K562 (cell line): ENCODE measurements around the gene ALX3. TPM values are rescaled to one million over a fixed set of nuclear protein-coding genes. Genes with fewer than 3 reads are reported as not detected.

Experiments
- ATAC-seq: fragments of 200-7000 bp; cut with Tn5 transposase; 3 replicates; pipeline ENCODE4 v1.9.1; 2020; ENCODE audit warnings: moderate library complexity
- BruUV-seq: library from RNA; stranded (reverse); fragments of 400-500 nt; replicated peaks from 2 replicates; lab custom pipeline; 2021; lab: Mats Ljungman, UMichigan
- CTCF ChIA-PET: fragments of 300-600 bp; formaldehyde crosslinking; extraction: SDS; loops from one replicate; lab custom pipeline; 2021; ENCODE audit warnings: low intra/inter-chr PET ratio; lab: Yijun Ruan, JAX
- POLR2A ChIA-PET: fragments of 300-600, 350-650 bp; sonication (Branson Sonifier 250); formaldehyde crosslinking; extraction: SDS; loops from one replicate; lab custom pipeline; 2021; ENCODE audit warnings: antibody characterized with exemption, inconsistent platforms; lab: Yijun Ruan, JAX
- DNase-seq, 4 experiments: peaks; one replicate each; pipeline versions ENCODE4 v3.0.0 to v3.0.0-alpha.2; 2011 to 2018; ENCODE audit warnings: low spot score in 3 of 4, mixed read lengths in 3 of 4; ENCODE audit errors: extremely low read depth in 1 of 4
- FAIRE-seq: peaks from 2 replicates; lab custom pipeline; 2011; peaks lifted over from hg19 to GRCh38; lab: Jason Lieb, UNC
- H2AFZ ChIP-seq: 2 replicates; pipeline ENCODE4 v1.6.0; 2011; ENCODE audit warnings: low read depth, low read length, control low read depth, inconsistent platforms
- H3K27ac ChIP-seq: fragments of 200-600 bp; 3 replicates; pipeline ENCODE4 v1.8.0; 2011; ENCODE audit warnings: low read depth, mild to moderate bottlenecking, control low read depth, inconsistent platforms, low read length, moderate library complexity, mixed read lengths; ENCODE audit errors: extremely low read depth
- H3K27me3 ChIP-seq, 2 experiments: fragments of 300-600 bp in 1 of 2; 2 replicates in 1 of 2; 3 replicates in 1 of 2; pipeline versions ENCODE4 v1.6.0 to v1.8.0; 2011; ENCODE audit warnings: inconsistent platforms in 2 of 2, low read length in 2 of 2, mild to moderate bottlenecking in 1 of 2, mixed read lengths in 1 of 2, moderate library complexity in 1 of 2; ENCODE audit not compliant: control insufficient read depth in 2 of 2, insufficient read depth in 2 of 2
- H3K36me3 ChIP-seq: fragments of 300-600 bp; 3 replicates; pipeline ENCODE4 v1.8.0; 2011; ENCODE audit warnings: mild to moderate bottlenecking, low read length, inconsistent platforms; ENCODE audit not compliant: control insufficient read depth, insufficient read depth
- H3K4me1 ChIP-seq, 2 experiments: fragments of 200-600 bp in 1 of 2; replicated peaks in 1 of 2; 2 replicates in 1 of 2; 3 replicates in 1 of 2; pipeline versions ENCODE4 v1.5.1 to v1.8.0; 2011; ENCODE audit warnings: inconsistent platforms in 2 of 2, low read length in 2 of 2, mild to moderate bottlenecking in 1 of 2, mixed read lengths in 1 of 2, moderate library complexity in 1 of 2; ENCODE audit not compliant: control insufficient read depth in 2 of 2, insufficient read depth in 2 of 2
- H3K4me2 ChIP-seq: 2 replicates; pipeline ENCODE4 v1.6.1; 2011; ENCODE audit warnings: low read length, control low read depth, inconsistent platforms, mixed read lengths; ENCODE audit not compliant: insufficient read depth
- H3K4me3 ChIP-seq: fragments of 200-600 bp; sonication (generic), shearing (Covaris generic); 2 replicates; pipeline ENCODE4 v1.5.1; 2016; ENCODE audit warnings: control low read depth, inconsistent platforms
- H3K79me2 ChIP-seq: fragments of 200-600 bp; 3 replicates; pipeline ENCODE4 v1.8.0; 2011; ENCODE audit warnings: low read length, inconsistent platforms; ENCODE audit not compliant: control insufficient read depth, insufficient read depth
- H3K9ac ChIP-seq, 2 experiments: 2 replicates each; pipeline versions ENCODE4 v1.6.0 to v1.6.1; 2011; ENCODE audit warnings: low read depth in 2 of 2, low read length in 2 of 2, control low read depth in 1 of 2, inconsistent platforms in 1 of 2, mild to moderate bottlenecking in 1 of 2, mixed read lengths in 1 of 2; ENCODE audit not compliant: insufficient read depth in 1 of 2
- H3K9me1 ChIP-seq: one replicate; pipeline ENCODE4 v1.6.0; 2011; ENCODE audit warnings: inconsistent platforms, mild to moderate bottlenecking, low read length, moderate library complexity; ENCODE audit not compliant: control insufficient read depth, insufficient read depth
- H3K9me3 ChIP-seq: replicated peaks from 2 replicates; pipeline ENCODE4 v1.5.1; 2011; ENCODE audit warnings: low read depth, low read length, inconsistent platforms; ENCODE audit not compliant: control insufficient read depth, insufficient read depth
- H4K20me1 ChIP-seq: replicated peaks from 2 replicates; pipeline ENCODE4 v1.6.1; 2011; ENCODE audit warnings: low read length, inconsistent platforms, mixed read lengths; ENCODE audit not compliant: control insufficient read depth, insufficient read depth
- CBX8 ChIP-seq: fragments of 200-600 bp; sonication (generic); IDR thresholded peaks from 2 replicates; pipeline ENCODE4 v1.6.1; 2012; ENCODE audit warnings: borderline replicate concordance, mixed run types, low read depth, mild to moderate bottlenecking, moderate library complexity, mixed read lengths, low read length, control low read depth, inconsistent platforms; ENCODE audit not compliant: poor library complexity, severe bottlenecking; ENCODE audit errors: extremely low read depth
- GTF2E2 ChIP-seq: fragments of 200-800 bp; sonication (Bioruptor generic); IDR thresholded peaks from 2 replicates; pipeline ENCODE4 v1.6.1; 2016; ENCODE audit warnings: missing genetic modification characterization, missing compliant biosample characterization
- HDAC2 ChIP-seq: fragments of 450-650 bp; IDR thresholded peaks from 2 replicates; pipeline ENCODE4 v1.6.1; 2016; ENCODE audit warnings: mild to moderate bottlenecking
- KAT8 ChIP-seq: fragments of 450-650 bp; IDR thresholded peaks from 2 replicates; pipeline ENCODE4 v1.6.1; 2016; ENCODE audit warnings: low read depth, mild to moderate bottlenecking
- MIER1 ChIP-seq: fragments of 450-650 bp; IDR thresholded peaks from 2 replicates; pipeline ENCODE4 v1.6.1; 2016; ENCODE audit warnings: antibody characterized with exemption, mild to moderate bottlenecking, low read depth
- NEUROD1 ChIP-seq: fragments of 150-350 bp; IDR thresholded peaks from 2 replicates; pipeline ENCODE4 v1.6.1; 2014; ENCODE audit warnings: borderline replicate concordance, low read length, low read depth; ENCODE audit not compliant: partially characterized antibody
- PRPF4 ChIP-seq: fragments of 200-400 bp; formaldehyde crosslinking; IDR thresholded peaks from one replicate; pipeline ENCODE4 v1.6.1; 2017; ENCODE audit warnings: low read length, low read depth, mild to moderate bottlenecking; ENCODE audit not compliant: insufficient read depth, poor library complexity, severe bottlenecking
- PURB ChIP-seq: sonication (generic); formaldehyde crosslinking; IDR thresholded peaks from 2 replicates; pipeline ENCODE4 v1.9.0; 2021; ENCODE audit warnings: low read depth, mild to moderate bottlenecking, missing genetic modification reagents
- RBM25 ChIP-seq: fragments of 200-400 bp; formaldehyde crosslinking; IDR thresholded peaks from 2 replicates; pipeline ENCODE4 v1.6.1; 2018; ENCODE audit warnings: low read length, low read depth, moderate library complexity; ENCODE audit not compliant: severe bottlenecking
- RHOXF2B ChIP-seq: fragments of 250-450 bp; sonication (Bioruptor Pico); conservative IDR thresholded peaks from 2 replicates; pipeline ENCODE4 v1.5.1; 2021
- SAP30 ChIP-seq: fragments of 200-600 bp; sonication (generic); IDR thresholded peaks from 2 replicates; pipeline ENCODE4 v1.6.1; 2012; ENCODE audit warnings: borderline replicate concordance, low read depth, mild to moderate bottlenecking, moderate library complexity, low read length, control low read depth, inconsistent platforms; ENCODE audit not compliant: insufficient read depth, poor library complexity, severe bottlenecking
- SMARCA4 ChIP-seq: fragments of 450-650 bp; IDR thresholded peaks from 2 replicates; pipeline ENCODE4 v1.6.1; 2016
- ZNF134 ChIP-seq: fragments of 250-450 bp; sonication (Bioruptor Pico); conservative IDR thresholded peaks from 2 replicates; pipeline ENCODE4 v1.4.0; 2020
- WGBS: fragments of 100-300 bp; shearing (Covaris generic); methylation state at CpG from one replicate; pipeline ENCODE4 v1.1.6; 2016; ENCODE audit warnings: low coverage, mixed read lengths; ENCODE audit not compliant: insufficient coverage; ENCODE audit errors: missing lambda C conversion rate; 5-methylcytosine and 5-hydroxymethylcytosine counted together
- in situ Hi-C: fragments of 300-500 bp; cut with MboI; formaldehyde crosslinking; loops from 4 replicates; pipeline ENCODE4 v1.15.0; 2018; ENCODE audit warnings: inconsistent platforms, mixed read lengths
- intact Hi-C: fragments of 100-400 bp; cut with micrococcal nuclease; formaldehyde crosslinking; loops from 2 replicates; pipeline ENCODE4 v1.14.2; 2022
- polyA plus RNA-seq, 8 experiments: library from polyadenylated mRNA; depleted of rRNA in 4 of 8; stranded (reverse) in 5 of 8; unstranded in 3 of 8; fragments of >200 nt; fragmentation: Nextera tagmentation in 2 of 8; fragmentation: Illumina TruSeq in 1 of 8; extraction: Ambion mirVana in 2 of 8; extraction: Trizol in 1 of 8; gene quantifications; 2 replicates each; pipeline versions ENCODE4 v1.2.1 to v1.2.3, GENCODE V29; 2011 to 2014; ENCODE audit warnings: inconsistent platforms in 1 of 8, missing spikeins in 1 of 8
- total RNA-seq, 7 experiments: library from RNA; depleted of rRNA in 6 of 7; stranded (reverse); fragments of >200 nt in 6 of 7; fragmentation: Illumina TruSeq in 2 of 7; extraction: Trizol in 2 of 7; gene quantifications; 2 replicates each; pipeline versions ENCODE4 v1.2.1 to v1.2.3, GENCODE V29; 2011 to 2021; ENCODE audit warnings: low replicate concordance in 1 of 7
- TF ChIP-seq, protein P1 (sequence below): sonication (generic); formaldehyde crosslinking; IDR thresholded peaks from 2 replicates; pipeline ENCODE4 v1.8.1; 2023; ENCODE audit warnings: mild to moderate bottlenecking, missing genetic modification reagents, moderate library complexity

ALX3 gene
- total and polyA plus RNA-seq, 9 of the 15 experiments (the other 6 are each of a cell fraction or from before 2014, with no cell fraction given): not detected

DNA sequence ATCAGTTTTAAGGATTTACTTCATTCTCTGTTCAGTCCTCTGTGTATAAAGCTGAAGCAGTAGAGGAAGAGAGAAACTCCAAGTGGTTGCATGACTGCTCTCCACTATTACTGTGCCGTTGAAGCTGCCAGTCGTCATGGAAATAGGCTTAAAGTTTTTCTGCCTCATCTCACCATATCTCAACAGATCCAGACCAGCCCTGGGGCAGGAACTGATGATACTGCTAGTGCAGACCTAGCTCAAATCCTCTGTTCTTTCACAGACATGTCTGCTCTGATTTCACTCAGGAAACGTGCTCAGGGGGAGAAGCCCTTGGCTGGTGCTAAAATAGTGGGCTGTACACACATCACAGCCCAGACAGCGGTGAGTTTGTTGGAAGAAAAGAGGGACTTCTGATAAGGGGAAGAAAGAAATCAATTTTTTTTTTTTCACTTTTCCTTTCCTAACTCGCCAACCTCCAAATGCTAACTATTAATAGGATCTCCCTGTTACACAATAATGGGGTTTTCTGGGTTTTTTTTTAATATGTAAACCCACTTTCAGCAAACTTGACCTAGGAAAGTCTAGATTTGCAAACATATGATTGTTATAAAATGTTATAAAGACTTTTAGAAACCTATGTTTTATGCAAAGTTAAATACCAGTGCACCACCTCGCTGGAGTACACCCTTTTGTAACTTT, 58.2 kb downstream of the ALX3 start:
- FAIRE-seq: no peak
- Histone ChIP-seq H3K79me2 (peaks cover 4% of the 10 kb centered on the region; the same call in 2 of the 3 replicates), H3K4me3 (no peak overlapping the region), H3K4me1 (no peaks in the 10 kb centered on the region), H3K36me3 (peaks cover 82% of the 10 kb centered on the region), H3K27me3 (no peaks in the 10 kb centered on the region), H4K20me1 (no peaks in the 10 kb centered on the region), H2AFZ (no peak overlapping the region), H3K9me1 (no peaks in the 10 kb centered on the region), H3K9me3 (no peaks in the 10 kb centered on the region), H3K9ac (no peak overlapping the region), H3K27ac (no peak overlapping the region), H3K4me2 (no peak overlapping the region)
- in situ Hi-C loops: loop anchor here (10.0 kb wide), 1 partner anchor 367 kb away; no protein-coding TSS in a partner anchor
- ChIA-PET CTCF (interaction anchor here (0.7 to 2.1 kb wide), 2 partner anchors 234 to 236 kb away, joined by 3 to 27 read pairs; no protein-coding TSS in a partner anchor), POLR2A (interaction anchor here (0.6 to 1.2 kb wide), 3 partner anchors 17 to 393 kb away, joined by 4 read pairs; partner anchors contain the start of gene AHCYL1)
- intact Hi-C loops: no loop called here
- WGBS: 81% methylated on average over 6 of the region's 6 CpGs
- no peak for ATAC-seq
- BruUV-seq: no TSS peak
- no peak for TF ChIP-seq KAT8
- no peak for TF ChIP-seq MIER1
- TF ChIP-seq CBX8: no peak
- no peak for TF ChIP-seq GTF2E2 (tag)
- no peak for TF ChIP-seq NEUROD1
- no peak for TF ChIP-seq RHOXF2B (CRISPR knock-in tag)
- no peak for TF ChIP-seq RBM25
- TF ChIP-seq, protein P1, sequence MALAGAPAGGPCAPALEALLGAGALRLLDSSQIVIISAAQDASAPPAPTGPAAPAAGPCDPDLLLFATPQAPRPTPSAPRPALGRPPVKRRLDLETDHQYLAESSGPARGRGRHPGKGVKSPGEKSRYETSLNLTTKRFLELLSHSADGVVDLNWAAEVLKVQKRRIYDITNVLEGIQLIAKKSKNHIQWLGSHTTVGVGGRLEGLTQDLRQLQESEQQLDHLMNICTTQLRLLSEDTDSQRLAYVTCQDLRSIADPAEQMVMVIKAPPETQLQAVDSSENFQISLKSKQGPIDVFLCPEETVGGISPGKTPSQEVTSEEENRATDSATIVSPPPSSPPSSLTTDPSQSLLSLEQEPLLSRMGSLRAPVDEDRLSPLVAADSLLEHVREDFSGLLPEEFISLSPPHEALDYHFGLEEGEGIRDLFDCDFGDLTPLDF (CRISPR knock-in tag): no peak
- TF ChIP-seq ZNF134 (CRISPR knock-in tag): no peak
- TF ChIP-seq SMARCA4: no peak
- TF ChIP-seq PRPF4: no peak
- TF ChIP-seq SAP30: no peak
- no peak for TF ChIP-seq HDAC2
- TF ChIP-seq PURB (CRISPR knock-in tag): no peak
- no peak for DNase-seq
